NCI-H1694 (cell line): ENCODE measurements around the gene KIF26A.

Source experiments
- DNase-seq: peaks from one replicate; lab custom pipeline; 2025; lab: John Stamatoyannopoulos, UW

Gene KIF26A

DNA sequence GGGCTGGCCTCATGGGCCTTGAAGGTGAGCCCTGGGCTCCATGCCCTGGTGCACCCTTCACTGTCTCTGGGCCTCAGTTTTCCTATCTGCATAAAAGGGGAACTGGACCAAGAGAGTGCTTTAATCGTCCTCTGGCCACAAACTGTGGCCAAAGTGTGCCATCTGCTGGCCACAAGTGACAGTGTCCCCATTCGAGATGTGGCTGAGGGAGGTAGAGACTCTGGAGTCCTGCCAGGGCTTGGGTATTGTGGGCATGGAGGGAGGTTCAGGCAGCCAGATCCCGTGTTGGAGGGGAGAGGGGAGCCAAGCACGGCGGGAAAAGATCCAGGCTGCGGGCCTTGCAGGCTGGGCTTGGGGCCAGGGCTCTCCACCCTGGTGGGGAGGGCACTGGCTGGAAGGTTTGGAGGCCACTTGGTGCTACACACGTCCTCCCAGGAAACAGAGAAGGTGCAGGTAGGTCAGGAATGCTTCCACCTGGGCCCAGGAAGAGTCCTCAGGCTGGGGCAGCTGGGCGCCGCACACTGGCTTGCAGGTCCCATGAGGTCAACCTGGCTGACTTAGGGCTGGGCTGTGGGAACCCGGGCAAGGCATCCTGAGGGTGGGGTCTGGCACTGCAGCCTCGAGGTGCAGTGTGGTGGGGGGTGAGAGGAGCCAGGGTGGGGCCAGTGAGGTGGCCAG lies 7.3 kb upstream of the KIF26A start:
- peak; percentile 97 for DNase-seq

DNA sequence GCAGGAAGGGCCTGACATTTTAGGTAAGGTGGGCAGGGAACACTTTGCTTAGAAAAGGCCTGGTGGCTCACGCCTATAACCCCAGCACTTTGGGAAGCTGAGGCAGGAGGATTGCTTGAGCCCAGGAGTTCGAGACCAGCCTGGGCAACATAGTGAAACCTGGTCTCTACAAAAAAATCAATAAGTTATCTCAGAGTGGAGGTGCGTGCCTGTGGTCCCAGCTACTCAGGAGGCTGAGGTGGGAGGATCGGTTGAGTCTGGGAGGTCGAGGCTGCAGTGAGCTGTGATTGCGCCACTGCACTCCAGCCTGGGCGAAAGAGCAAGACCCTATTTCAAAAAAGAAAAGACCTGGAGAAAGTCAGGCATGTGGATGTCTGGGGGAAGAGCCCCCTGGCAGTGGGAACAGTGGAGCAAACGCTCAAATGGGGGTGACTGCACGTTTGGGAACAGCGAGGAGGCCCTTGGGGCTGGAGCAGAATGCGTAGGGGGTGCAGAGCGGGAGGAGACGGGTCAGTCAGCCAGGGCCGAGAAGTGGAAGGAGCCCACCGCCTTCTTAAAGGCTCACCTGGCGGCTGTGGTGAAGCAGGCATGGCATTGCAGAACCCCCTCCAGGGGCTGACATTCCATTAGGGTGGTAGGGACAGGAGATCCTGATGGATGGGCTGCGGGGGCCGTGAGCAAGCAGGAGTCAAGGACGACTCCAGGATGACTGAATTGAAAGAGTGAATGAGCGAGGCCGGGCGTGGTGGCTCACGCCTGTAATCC lies 6.2 kb upstream of the KIF26A start:
- no peak for DNase-seq

DNA sequence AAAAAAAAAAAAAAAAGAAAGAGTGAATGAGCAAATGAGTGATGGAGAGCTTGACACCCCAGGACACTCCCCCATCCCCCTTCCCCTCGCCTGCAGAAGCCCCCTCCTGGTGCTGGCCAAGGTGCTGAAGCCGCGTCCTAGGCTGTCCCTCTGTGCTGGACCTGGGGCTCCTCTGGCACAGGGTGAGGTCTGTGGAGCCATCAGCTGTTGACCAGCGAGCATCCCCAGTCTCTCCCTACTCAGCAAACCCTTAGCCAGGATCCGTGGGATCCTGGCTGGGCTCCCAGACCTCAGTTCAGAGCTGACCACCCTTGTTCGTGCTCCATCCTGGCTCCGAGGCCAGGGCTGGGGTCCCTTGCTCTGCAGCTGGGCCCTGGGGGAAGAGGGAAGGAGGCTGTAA lies 5.4 kb upstream of the KIF26A start:
- DNase-seq: no peak

DNA sequence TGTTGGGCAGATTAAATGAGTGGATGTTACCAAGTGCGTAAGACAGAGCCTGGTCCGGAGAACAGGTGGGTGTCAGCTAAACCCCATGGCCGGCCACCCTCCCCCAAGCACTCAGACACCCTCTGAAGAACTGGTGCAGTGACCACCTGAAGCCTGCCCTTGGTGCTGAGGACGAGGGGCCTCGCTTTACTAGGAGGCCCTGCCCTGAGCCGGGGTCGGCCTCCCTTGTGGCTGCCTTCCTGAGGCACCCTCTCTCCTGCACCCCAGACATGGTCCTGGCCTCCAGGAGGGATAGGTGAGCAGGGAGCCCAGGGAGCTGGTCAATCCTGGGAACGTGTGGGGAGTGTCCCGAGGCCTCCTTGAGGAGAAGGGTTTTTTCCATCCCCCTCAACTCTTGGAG lies 4.9 kb upstream of the KIF26A start:
- no peak for DNase-seq

DNA sequence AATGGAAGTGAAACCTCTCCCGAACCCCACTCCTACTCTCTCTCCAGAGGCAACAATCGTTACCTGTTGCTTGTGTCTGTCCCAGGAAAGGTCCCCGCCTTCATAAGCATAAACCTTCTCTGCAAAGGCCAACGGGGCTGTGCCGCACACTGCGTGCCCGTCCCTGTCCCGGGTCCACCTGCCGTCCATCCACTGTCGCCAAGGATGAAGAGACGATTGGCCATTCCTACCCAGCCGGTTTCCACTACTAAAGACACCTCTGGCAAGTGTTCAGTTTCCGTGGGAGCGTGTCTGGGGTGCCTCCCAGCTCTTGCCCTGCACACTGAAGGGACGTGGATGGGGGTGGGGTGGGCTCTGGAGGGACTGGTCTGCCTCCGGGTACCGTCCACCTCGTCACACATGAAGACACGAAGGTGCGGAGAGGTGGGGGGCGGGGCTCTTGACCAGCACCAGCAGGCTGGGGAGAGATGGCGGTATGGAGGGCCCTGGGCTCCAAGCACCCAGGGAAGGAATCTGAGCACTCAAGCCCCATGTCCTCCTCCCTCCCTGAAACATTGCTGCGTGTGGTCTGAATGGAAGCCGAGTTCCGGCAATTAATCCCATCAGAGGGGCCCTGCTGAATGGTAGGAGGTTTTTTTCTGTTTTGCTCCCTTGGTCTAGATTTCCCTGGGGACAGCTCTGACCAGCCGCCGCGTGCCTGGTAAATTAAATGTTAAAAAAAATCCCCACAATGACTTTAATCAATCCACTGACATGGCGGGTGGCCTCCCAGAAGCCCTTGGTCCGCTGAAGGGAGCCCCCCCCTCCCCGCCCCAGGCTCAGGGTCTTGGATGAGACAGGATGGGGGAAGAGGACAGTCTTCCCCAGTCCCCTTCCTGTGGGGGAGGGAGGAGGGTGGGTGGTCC lies 4.1 kb upstream of the KIF26A start:
- DNase-seq: no peak

DNA sequence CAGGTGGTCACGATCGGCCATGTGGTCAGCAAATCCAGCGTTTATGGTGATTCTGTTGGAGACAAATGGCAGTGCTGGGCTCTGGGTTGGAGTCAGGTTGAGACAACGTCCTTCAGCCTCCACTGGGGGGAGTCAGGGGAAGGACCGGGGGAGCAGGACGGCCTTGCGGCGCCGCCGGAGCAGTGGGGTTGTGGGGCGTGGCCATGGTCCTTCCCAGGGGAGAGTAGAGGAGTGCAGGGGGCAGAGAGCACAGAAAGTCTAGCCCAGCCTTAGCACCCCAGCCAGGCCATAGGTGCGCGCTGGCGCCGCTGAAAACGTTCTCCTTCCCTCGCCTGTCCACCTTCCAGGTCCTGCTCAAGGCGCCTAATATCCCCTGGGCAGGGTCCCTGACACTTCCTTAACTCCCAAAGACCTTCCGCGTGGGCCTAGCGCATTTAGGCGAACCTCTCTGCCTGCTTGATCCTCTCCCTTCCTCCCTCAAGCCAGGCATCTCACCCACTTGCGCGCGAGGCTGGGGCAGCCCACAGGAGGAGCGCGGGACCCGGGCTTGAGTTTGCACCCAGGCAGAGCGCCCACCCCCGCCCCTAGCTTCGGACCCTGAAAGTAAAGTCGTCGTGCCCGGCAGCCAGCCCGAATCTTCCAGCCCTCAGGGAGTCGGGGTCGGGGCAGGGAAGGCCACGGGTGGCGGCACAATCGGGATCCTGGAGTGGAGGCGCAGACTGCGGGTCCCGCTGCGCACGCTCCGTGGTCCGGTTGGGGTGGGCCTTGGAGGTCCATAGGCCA lies 3.1 kb upstream of the KIF26A start:
- DNase-seq: no peak

DNA sequence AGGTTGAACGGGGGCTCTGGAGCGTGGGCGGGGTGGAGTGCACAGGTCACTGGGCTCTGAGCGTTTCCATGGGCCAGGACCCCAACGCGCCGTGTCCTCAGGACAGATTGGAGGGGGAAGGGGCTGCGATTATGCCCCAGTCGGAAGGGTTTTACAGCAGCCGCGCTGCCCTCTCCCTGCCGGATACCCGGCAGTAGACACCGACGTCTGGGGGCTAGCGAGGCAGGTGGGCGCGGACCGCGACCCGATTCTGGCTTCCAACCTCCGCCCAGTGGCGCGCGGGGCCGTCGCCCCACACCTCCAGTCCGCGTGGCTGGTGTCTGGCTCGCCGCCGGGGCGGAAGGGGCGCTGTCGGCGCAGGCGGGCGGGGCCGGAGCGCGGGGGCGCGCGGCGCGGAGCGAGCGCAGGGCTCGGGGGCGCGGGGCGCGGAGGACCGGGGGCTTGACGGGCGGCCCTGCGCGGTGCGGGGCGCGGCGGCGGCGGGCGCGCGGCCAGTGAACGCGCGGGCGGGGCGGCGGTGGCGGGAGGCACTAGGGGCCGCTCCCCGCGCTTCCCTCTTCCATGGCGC lies 2.4 kb upstream of the KIF26A start:
- DNase-seq: peak; percentile 43

DNA sequence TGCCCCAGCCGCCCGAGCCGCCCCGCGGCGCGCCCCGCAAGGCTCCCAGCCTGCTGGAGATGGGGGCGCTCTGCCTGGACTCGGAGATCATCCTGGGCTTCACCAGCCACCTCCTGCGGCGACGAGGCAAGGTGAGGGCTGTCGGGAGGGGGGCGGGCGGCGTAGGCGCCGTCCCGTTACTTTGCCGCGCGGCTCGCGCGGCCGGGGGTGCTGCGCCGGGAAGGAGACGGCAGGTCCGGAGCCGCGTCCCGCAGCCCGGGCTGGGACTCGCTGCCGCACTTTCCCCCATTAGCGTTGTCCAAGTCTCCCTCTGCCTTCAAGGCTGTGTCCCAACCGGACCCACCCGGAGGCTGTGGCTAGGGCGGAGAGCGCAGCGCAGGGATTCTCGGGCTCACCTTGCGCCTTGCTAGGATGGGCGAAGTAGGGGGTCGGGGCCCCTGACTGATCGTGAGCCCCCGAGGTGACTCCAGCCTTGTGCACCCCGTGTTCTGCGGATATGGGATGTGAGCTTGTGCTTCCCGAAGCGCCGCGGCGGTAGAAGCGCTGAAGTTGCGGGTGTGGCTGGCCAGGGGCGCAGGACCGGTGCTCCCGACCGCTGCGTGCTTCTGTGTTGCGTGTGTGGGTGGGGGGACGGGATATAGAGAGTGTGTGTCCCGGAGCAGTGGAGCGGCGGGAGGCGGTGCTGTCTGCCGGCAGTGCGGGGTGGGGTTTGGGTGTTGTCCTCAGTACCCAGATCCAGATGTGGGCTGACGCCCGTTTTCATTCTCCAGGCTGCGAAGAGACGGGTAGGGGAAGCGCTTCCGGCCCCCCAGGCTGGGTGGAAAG lies 1.7 kb upstream of the KIF26A start:
- DNase-seq: peak; percentile 46

DNA sequence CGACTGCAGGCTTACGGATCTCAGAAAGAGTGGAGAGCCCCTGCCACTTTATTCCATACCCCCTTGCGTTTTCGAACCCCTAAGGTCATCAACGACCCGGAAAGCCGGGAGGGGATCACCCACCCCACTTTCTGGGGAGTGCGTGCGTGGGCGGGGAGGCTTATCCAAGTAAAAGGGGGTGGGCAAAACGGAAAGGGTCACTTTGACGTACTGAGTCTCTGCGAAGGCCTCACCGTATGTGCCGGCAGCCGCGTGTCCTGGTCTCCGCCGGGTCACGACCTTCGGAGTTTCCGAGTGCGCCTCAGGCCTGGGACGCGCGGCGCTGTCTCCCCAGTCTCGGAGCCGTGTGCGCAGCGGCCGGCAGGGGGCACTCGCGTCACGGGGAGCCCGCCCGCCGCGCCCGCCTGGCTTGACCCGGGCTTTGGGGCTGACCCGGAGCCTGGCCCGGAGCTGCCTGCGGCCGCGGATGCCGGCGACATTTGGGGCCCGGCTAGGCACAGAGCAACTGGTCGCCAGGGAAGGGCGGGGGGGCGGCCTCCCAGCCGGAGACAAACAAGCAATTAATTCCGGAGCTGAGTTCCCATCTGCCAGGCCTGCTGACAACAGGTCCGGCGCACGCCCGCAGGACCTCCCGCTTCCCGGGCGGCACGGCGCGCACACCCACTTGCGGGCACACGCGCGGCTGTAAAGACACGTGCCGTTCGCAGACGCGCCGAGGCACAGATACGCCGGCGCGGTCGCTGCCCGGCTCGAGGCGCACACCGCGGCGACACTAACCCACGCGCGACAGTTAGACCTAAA lies 890 bp upstream of the KIF26A start:
- DNase-seq: peak; percentile 82

DNA sequence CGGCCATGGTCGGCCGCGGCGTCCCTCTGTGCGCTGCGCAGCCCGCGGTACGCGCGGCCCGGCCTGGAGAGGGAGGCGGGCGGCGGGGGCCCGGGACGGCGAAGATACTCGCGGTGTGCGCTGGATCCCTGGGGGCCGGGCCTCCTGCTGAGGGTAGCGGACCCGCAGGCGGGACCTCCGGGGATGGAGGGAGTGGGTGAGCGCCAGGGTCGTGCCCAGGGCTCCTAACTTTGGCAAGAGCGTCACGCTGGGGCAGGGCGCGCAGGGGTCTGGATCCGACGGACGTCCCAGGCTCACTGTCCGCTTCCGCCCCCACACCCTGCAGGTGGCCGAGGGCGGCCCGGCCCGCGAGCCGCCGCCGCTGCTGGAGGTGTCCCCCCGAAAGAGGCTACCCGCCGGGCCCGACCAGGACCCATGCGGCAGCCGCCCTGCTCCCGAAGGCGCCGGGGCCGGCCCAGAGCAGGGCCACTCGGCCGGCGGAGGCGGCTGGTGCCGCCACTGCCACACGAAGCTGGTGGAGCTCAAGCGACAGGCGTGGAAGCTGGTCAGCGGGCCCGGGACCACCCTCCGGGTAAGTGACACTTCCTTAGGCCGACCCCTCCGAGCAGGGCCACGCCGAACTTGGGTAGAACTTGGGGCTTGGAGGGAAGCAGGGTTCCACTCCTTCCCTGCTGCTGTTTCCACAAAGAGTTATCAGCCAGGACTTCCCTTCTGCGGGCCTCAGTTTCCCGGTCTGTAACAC lies 502 bp downstream of the KIF26A start:
- no peak for DNase-seq

DNA sequence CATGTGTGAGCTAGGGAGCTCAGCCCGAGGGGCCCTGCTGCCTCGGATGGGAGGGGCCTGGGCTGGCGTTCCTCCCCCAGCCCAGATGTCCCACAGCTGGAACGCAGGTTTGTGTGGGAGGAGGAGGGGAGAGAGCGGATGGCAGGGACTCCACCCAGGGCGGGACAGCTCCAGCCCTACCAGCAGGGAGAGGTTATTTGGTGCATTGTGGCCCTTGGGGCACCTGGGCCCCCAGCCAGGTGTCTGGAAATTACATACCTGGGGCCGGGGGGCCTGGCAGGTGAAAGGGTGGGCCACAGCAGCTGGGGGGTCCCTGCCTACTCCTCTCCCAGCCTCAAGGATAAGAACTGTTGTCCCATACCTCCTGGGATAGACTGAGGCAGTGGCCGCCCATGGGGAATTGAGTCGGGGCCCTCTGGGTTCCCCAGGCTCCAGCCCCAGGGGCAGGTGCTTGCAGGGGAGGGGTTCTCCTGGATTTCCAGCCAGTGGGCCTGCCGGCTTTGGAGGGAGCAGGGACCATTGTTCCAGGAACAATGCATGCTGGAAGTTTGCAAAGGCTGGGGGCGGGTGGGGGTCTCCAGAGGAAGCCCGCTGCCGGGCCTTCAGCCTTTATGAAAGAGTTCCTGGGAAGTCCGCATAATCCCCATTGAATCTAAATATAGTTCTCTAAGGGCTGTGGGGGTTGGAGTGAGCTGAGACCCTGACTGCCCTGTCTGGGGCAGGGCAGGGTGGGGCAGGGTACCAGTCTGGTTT lies 1.2 kb downstream of the KIF26A start:
- DNase-seq: no peak

DNA sequence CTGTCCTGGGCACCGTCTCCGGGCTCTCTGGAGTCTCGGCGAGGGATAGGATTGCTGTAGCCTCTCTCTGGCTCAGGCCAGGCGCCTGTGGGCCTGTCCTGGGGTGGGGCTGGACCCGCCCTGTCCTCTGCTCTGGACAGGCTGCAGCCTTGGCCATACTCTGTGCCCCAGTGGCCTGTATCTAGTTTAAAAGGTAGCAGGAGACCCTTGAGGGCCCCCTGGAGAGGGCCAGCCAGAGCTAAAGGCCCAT lies 1.8 kb downstream of the KIF26A start:
- no peak for DNase-seq

DNA sequence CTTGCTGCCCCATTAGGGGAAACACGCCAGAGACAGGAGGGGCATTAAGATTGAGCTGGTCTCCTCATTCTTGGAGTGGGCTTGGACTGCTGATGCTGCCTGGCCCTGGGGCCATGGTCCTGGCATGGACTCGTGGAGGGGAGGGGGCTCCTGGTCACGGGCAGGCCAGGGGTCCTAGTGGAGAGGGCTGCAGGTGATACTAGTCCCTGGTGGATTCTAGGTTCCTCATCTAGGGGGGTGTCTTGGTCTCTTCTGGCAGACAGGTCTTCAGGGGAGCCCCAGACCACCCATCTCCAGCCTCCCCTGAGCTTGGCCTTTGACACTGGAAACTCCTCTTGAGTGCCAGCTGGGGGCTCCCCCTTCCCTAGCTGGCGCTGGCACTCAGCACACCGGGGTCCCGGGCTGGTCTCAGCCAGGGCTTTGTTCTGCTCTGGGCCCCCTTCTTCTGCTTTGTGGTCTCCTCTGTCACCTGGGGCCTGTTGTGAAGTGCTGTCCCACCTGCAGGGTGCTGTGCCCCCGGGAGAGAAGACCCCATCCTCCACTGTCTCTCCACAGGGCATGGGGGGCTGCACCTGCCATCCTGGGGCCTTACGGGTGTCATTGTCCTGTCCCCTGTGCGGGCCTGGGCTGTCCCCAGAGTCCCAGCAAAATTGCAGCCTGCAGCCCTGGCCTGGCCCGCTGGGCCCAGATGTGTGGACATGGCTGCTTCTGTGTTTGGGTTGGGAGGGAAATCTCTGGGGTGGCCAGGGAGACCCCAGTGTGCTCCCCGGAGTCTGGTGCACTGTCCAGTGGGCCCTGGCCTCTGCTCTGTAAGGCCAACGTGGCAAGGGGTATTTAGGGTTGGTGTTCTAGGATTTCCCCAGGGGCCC lies 2.3 kb downstream of the KIF26A start:
- no peak for DNase-seq

DNA sequence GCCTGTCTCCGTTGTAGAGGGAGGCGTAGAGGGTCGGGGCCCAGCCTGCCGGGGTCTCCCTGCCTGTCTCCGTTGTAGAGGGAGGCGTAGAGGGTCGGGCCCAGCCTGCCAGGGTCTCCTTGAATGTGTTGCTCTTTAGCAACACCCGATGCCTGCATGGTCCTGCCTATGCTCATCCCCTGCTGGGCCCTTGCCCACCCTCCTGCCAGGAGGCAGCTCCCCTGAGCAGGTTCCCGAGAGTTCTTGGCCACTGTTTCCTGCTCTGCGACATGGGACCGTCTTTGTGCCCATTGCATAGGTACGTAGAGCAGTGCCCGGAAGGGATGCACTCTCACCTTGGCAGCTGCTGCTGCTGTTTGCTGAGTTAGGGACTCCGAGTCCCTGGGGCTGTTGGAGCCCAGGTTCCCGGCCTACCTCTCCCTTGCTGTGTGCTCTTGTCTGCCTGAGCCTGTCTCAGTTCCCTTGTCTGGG lies 3.3 kb downstream of the KIF26A start:
- DNase-seq: no peak

DNA sequence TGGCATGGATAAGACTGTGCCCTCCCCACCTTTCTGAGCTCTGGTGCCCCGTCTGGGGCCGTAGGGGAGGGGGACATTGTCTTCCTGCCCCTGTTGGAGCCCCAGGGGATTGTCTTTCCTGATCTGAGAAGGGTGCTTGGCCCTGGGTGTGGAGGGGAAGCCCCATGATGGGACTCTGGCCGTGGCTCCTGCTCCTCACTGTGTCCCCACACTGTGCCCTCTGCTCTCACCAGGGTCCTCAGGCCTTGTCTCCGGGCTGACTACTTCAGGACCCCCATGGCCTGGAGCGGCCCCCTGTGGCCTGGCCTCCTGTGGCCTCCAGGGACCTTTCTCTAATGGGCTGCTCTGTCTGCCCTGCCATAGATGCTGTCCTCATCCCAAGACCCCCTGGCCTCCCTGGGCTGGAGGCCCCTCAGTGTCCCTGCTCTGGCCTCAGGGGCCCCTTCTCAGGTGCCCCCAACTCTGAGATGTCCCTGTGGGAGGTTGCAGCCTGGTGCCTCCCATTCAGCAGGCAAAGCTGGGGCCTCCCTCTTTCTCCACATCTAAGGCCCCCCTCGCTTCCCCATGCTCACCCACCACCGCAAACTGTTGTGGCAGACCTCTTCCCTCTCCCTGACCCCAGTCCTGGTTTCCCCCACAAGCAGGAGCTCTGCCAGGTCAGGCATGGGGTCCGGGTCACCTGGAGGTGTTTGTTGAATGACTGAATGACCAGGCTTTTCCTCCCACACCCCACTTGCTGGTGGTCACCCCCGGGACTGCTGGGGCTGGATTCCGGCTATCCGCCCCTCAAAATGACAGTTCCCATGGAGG lies 4.0 kb downstream of the KIF26A start:
- no peak for DNase-seq

DNA sequence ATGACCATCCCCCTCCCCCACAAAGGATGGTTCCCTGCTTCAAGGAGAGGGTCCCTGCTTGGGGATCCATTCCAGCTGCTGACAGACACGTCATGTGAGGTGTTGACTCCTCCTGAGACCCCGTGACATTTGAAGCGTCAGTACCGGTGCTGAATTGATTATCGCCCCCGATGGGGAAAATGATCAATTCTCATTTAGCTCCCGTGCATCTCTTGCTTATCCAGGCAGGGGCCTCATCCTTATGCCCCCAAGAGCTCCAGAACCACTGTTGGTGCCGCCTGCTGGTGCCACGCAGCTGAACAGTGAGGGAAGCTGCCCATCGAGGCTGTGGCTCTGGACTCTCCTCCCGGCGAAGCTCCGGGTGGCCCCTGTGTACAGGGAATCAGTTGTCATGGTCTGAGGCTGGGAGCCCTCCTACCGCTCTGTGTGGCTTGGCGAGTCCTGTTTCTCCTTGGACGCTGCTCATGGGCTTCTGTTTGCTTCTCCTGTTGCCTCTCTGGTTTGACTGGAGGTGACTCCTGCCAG lies 4.6 kb downstream of the KIF26A start:
- DNase-seq: no peak
